Posterior cingulate gyrus (tissue), 11 donors: Measurements from ENCODE around the gene PWP1.

Experiments
- DNase-seq, 10 donors: peaks; one replicate each; pipeline versions ENCODE4 v3.0.0 to v3.0.0-alpha.2; 2020 to 2021; ENCODE audit warnings: mixed read lengths in 3 of 10
- intact Hi-C: fragments of 100-400 bp; cut with DNase I; formaldehyde crosslinking; loops from one replicate; pipeline ENCODE4 v1.15.1; 2023

Gene PWP1

GRCh38 chr12:107731366-107731765, 45.8 kb downstream of the PWP1 start:
- no peak for DNase-seq
- intact Hi-C loops: no loop called here

- no peak for DNase-seq
- intact Hi-C loops: no loop called here
Observed at GRCh38 chr12:107732365-107732764, 46.8 kb downstream of the PWP1 start.

- DNase-seq: no peak
- intact Hi-C loops: no loop called here
Observed at GRCh38 chr12:107734139-107734538, 48.5 kb downstream of the PWP1 start.

GRCh38 chr12:107735763-107736162, 50.2 kb downstream of the PWP1 start:
- no peak for DNase-seq
- intact Hi-C loops: no loop called here

- intact Hi-C loops: no loop called here
- DNase-seq: no peak
Observed at GRCh38 chr12:107736914-107737313, 51.3 kb downstream of the PWP1 start.

DNA sequence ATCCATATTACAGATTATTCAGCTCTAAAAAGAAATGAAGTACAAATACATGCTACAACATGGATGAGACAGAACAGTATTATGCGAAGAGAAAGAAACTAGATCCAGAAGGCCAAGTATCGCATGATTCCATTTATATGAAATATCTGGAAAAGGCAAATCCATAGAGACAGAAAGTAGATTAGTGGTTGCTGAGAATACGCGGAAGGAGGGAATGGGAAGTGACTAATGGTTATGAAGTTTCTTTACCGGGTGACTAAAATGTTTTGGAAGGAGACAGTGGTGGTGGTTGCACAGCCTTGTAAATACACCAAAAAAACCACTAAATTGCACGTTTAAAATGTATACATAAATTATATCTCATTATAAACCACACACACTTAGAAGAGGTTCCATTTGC, 62.9 kb downstream of the PWP1 start:
- no peak for DNase-seq
- intact Hi-C loops: no loop called here

- intact Hi-C loops: no loop called here
Observed at GRCh38 chr12:107749083-107749482, 63.5 kb downstream of the PWP1 start.

GRCh38 chr12:107759410-107759809, 73.8 kb downstream of the PWP1 start:
- intact Hi-C loops: no loop called here

More at GRCh38 chr12:107749083-107749482, 63.5 kb downstream of the PWP1 start:
- DNase-seq: no peak

GRCh38 chr12:107760207-107760808, 74.7 kb downstream of the PWP1 start:
- intact Hi-C loops: loop anchor here (5.0 kb wide), 1 partner anchor 122 kb away; no protein-coding TSS in a partner anchor
- DNase-seq: peak in 6 of 10 donors; percentile 8 to 88 (median 18)

More at GRCh38 chr12:107759410-107759809, 73.8 kb downstream of the PWP1 start:
- no peak for DNase-seq

- intact Hi-C loops: loop anchor here (1.0 to 5.0 kb wide), 2 partner anchors 76 to 121 kb away; partner anchors contain the start of gene PWP1
- peak; percentile 88 to 99 (median 91) for DNase-seq
Observed at GRCh38 chr12:107760809-107761501, 75.4 kb downstream of the PWP1 start, which contains the start of gene PRDM4. Gene PRDM4, minus strand, starts transcription at chr12:107761137. Its CDS starts 622 bp downstream, at chr12:107760515.

- DNase-seq: no peak
- intact Hi-C loops: loop anchor here (1.0 to 5.0 kb wide), 2 partner anchors 76 to 121 kb away; partner anchors contain the start of gene PWP1
Observed at GRCh38 chr12:107761502-107761904, 75.9 kb downstream of the PWP1 start.
